TTC549 (cell line): Measurements from ENCODE around the gene GSS.

ENCODE experiments used
- FAIRE-seq: peaks from 2 replicates; lab custom pipeline; 2012; peaks lifted over from hg19 to GRCh38; lab: Jason Lieb, UNC

Gene GSS

DNA sequence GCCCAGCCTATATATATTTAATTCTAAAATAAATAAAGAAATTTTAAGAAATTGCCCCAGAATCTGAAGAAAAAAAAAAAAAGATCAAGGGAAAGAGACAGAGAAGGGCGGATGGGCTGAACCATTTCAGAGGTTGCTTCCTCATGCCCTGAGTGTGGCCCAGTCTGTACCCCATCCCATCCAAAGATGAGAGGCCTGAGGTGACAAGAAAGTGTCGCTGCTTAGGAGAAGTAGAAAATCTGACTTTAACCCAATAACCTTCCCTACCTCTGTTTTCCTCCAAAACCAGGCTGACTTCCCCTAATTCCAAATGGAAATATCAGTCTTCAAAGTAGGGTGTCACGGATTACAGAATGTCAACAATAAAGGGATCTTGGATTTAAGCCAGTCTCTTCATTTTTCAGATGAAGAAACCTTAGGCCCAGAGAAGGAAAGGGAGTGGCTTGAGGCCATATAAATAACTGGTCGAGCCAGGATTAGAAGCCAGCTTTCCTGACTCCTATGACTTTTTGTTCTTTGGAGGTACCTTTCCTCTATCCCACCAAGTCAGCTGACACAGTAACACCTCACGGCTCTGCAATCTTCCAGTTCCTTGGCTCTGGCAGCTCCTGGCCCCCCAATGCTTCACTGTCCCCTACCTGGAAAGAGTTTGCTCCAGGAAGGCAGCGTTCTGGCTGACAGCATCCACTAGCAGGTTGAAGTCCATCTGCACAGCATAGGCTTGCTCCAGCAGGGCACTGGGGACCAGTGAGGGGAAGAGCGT, 10.1 kb downstream of the GSS start:
- no peak for FAIRE-seq

DNA sequence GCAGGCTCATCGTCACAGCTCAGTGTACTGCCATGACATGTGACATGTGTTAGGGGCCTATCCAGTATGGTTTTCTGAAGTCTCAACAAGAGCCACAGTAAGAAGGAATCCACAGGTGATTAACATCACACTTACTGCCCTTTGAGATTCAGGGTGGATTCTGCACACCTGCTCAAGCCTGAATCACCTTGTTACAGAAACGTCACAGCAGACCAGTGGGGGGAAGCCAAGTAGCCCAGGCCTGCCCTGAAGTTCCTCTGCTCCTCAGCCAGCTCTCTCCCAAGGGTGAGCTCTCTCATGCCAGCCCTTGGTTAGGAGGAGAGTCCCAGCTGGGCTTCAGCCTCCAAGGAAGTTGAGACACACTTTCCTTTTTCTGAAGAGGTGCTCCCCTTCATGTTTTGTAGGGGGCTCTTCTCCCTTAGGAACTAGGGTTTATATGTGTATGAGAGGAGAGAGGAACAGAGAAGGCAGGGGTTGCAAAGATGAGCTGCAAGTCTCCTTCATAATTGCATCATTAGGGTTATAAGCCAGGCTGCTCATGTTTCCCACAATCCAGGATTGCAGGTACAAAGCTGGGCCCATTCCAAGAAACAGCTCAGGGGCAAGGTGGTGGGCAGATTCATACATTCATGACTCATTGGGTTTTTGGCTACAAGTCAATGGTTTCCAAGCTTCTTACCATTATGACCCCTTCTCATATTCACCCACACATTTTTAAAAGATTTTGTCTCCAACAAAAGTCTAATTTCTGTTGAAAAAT, 11.6 kb downstream of the GSS start:
- no peak for FAIRE-seq

DNA sequence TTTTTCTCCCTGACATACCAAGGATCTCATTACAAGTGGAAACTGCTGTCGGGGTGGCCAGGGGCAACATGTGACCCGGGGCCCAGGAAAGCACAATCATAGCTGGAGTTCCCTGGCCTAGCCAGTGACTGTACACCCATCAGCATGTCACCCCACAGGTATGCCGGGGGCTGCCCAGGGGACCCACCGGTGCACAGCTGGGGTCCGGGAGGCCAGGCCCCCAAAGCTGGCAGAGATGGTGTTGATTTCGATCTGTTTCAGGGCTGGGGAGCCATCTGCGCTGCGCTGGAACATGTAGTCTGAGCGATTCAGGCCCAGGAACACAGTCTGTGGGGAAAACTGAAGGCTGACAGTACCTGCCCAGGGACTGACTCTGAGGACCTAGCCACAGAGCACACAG, 13.3 kb downstream of the GSS start:
- FAIRE-seq = no peak

DNA sequence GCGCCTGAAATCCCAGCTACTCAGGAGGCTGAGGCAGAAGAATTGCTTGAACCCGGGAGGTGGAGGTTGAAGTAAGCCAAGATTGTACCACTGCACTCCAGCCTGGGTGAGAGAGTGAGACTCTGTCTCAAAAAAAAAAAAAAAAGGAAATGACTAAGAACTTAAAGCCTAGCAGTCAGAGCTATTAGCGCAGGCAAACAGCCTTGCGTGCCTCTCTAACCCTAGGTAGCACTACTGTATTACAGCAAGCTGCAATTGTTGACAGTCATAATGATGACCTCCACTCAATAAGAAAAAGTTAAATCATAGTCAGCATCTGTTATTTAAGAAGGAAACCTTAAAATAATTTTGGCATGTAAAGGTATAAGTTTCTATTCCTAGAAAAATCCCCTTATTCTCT, 14.4 kb downstream of the GSS start:
- no peak for FAIRE-seq

DNA sequence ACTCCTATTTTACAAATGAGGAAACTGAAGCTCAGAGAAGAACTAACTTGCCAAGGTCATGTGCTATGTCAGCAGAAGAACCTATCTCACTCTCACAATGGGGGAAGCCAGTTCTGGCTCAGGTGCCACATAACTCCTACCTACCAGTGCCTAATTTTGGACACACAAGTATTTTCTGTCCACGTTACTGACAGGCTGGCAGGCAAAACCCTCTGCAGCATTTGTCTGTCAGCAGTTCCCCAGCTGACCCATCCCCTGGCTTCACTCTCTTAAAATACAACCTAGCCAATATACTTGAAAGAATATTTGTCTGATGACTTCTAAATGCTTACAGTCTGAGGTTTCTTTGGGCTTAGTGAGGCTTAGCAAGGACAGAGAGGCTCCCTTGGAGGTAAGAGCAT, 15.5 kb downstream of the GSS start:
- FAIRE-seq = no peak

DNA sequence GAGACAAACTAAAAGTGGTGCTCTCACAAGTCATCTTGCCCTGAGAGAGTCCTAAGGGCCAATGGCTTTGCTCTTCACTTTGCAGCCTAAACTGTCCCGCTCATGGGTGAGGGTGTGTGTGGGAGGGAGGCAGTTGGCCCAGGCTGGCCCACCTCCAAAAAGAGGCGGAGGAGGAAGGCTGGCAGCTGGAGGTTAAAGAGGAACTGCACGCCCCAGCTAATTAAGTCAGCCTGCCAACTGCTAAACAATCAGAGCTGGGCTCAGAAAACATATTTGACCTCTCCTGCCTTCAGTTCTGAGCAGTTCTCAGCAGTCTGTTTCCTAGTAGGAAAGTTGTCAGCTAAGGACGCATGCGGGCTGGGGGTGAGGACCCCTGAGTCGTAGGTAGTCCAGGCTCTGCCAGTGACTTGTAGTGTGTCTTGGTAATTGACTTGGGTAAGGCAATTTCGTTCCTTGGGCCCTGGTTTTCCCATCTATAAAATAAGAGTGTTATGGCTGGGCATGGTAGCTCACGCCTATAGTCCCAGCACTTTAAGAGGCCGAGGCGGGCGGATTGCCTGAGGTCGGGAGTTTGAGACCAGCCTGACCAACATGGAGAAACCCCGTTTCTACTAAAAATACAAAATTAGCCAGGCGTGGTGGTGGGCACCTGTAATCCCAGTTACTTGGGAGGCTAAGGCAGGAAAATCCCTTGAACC, 17.0 kb downstream of the GSS start:
- no peak for FAIRE-seq

DNA sequence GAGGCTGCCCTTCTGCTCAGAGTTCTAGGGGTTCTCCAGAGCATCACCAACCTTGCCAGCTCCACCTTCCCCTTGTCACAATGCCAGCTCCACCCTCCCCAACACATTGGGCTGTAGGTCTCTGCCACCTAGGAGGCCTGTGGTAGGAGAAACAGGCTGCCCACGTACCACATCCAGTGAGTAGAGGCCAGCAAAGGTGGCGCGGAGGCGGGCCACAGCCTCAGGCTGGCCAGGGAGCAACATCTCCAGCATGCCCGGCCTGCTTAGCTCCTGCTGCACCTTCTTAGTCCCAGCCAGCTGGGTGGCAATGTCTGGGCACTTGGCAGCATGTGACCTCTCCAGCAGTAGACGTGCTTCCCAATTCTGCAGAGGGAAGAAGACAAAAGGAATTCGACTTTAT, 23.8 kb downstream of the GSS start:
- no peak for FAIRE-seq

DNA sequence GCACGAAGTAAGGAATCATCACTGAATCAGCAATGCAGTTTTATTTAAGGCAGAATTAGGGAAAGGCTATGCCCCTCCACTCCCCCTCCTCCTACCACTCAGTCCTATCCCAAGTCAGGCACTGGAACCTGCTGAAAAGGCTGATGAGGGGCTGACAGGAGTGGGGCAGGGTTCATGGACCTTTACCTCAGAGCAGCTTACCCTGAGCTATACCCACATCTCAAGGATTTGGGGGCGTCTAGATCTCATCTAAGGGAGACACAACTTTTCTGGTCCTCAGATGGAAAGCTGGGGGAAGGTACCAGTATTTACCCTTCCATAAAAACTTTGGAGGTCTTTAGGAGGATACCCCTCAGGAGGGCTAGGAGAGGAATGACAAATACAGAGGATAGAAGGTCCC, 27.2 kb downstream of the GSS start:
- no peak for FAIRE-seq

DNA sequence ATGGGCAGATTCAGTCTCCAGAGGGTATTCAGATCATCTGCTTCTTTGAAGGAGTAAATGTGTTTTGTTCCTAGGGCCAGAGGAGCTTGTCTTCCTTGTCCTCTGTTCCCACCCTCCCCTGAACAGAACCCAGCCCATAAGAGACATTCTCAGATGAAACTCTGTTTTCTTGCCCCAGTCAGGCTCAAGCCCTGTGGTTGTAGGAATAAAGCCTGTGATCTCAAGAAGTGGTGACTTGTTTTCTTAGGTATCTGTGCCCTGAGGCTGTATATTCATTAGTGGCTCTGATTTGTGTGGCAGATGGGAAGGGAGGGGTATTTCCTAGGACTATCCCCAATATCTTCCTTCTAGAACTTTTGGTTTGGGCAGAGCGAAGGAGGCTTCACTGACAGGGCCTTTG, 27.9 kb downstream of the GSS start:
- no peak for FAIRE-seq

DNA sequence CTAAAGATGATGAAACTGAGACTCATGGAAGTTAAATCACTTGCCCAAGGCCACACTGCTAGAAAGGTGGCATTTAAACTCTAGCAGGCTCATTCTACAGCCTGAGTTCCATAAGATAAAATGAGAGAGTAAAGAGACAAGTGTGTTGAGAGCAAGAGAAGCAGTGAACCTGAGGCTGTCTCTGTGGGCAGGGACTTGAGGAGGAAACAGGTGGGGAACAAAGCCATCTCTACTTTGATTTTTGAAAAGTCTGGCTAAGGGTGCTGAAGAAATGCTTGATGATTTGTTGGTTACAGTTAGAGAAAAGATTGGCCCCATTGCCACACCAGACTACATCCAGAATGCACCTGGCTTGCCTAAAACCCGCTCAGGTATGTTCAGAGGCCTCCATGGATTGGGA, 29.0 kb downstream of the GSS start:
- FAIRE-seq = no peak

DNA sequence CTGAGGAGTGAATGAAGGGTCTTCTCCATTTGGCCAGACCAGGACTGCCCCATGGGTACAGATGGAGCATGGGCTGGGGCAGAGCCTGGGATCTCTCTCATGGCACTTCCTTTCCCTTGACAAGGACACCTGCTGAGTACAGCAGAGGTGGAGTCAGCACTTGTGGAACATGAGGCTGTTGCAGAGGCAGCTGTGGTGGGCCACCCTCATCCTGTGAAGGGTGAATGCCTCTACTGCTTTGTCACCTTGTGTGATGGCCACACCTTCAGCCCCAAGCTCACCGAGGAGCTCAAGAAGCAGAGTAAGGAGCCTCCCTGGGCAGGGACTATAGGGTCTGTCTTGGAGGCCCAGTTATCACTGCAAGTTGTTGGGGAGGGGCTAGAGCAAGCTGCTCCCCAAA, 29.6 kb downstream of the GSS start:
- no peak for FAIRE-seq

DNA sequence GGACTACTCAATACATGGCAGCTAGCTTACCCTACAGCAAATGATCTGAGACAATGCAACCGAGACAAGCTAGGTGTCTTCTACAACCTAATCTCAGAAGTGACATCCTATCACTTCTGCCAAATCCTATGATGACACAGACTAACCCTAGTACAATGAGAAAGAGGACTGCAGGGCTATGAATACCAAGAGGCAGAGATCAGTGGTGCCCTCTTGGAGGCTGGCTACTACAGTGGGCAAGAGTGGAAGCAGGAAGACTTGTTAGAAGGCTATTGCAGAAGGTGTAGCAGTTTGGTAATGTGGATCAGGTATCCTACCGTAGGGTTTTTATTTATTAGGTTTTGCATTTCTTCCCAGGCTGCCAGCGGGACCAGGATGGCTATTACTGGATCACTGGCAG, 30.3 kb downstream of the GSS start:
- FAIRE-seq = no peak

DNA sequence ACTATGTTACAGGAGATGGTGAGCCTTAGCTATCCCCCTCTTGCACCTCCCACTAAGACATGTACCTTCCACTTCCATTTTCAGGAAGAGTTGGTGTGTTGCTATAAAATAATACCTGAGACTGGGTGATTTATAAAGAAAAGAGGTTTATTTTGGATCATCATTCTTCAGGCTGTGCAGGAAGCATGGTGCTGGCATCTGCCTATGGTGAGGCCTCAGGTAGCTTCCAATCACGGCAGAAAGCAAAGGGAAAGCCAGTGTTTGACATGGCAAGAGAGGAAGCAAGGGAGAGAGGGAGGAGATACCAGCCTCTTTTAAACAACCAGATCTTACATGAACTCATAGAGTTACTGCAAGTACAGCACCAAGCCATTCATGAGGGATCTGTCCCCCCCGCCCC, 32.2 kb downstream of the GSS start:
- no peak for FAIRE-seq

DNA sequence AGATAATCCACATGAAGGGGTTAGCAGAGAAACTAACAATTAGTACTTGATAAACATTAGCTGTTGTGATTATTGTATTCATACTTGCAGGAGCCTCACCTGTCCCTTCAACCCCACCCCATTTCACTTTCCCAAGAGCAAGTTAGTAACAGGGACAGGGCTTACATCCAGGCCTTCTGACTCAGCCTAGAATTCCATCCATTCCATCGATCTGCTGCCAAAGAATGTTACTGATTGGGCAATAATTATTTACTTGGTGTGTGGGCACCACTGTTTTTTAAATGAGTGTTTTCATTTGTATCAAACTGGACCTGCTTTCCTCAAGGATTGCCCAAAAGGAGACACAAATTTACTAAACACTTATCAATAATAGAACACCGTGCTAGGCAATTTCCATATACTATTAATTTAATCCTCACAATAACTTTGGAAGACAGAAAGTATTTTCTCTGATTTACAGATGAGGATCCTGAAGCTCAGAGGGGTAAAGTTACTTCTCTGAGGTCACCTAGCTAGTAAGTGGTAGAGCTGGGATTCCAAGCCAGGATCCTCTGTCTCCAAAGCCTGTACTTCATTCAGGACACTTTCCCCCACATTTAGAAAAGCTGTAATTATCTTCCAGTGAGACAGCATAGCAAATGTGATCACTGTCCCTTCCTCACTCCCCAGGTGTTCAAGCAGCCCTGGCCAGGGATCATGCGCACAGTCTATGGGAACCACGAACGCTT, 32.8 kb downstream of the GSS start:
- FAIRE-seq = no peak

DNA sequence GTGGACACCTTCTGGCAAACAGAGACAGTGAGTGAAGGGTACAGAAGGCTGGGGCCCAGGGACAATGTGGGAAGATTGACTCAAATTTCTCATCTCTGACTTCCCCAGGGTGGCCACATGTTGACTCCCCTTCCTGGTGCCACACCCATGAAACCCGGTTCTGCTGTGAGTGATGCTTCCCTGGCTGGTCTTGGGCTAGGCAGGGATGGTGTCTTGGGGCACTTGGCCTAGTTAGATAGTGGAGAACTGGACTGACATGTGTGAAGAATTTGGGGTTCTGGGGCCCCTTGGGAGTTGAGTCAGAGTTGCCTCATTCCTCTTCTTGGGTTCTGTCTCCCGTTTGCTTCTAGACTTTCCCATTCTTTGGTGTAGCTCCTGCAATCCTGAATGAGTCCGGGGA, 34.2 kb downstream of the GSS start:
- no peak for FAIRE-seq

DNA sequence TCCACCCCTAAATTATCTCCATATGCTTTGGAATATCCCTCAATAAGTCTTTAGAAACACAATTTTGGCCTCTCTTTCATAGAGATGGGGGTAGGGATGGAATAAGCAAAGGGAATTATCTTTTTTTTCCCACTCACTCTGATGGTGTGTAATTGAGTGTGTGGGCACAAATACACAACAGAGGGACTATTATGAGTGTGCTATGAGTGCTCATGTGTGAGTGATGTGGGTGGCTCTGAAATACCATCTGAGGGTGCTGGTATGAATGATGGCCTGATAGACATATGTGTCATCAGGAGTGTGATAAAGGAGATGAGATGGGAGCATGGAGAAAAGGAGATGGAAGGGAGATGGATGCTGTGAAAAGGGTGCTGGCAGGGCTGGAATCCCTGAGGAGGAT, 35.6 kb downstream of the GSS start:
- FAIRE-seq = no peak

DNA sequence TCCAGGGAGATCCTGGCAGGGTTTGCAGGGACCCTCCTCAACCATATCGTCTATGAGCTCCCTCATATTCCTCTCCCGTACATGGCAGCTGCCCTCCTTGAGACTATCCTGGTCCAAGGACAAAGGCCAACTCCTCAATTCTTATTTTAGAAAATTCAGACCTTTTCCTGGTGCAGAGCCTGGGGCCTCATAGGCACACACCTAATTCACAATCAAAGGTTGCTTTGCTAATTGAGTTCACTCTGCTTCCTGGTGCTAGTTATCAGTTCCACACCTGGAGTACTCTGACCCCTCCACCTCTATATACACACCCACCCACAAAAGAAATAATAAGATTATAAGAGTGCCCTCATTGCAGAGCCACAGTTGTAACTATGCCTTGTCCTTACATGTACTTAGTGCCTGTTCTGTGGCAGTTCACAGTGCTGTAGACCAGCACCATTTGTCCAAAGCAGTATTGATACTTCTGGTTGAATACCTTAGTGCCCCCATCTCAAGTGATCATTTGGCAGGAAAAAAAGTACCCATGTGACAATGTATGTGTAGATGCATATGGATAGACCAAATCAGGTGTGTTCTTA, 38.7 kb downstream of the GSS start:
- FAIRE-seq = no peak

DNA sequence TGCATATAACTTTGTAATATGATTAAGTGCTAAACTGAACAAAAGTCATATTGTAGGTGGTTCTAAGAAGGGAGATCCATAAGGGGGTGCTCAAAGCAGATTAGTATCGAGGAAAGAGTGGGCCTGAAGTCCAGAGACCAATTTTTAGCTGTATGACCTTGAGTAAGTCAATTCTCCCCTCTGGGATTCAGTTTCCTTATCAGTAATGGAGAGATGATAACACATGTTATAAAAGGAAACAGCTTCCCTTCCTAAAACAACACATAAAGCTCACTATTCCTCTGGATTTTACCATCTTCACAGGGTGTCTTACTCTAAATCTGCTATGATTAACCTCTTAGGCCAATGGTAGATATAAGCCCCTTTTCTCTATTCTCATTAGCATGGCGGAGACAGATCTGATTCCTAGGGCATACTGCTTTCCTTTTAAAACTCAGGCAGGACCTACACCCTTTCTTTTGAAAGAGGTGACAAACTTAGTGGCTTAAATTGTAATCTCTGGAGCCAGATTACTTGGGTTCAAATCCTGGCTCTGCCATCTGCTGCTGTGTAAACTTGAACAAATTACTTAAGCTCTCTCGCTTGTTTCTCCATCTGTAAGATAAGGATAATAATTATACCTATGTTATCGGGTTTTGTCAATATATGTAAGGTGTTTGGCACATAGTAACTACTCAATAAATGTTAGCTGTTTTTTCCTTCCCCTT, 39.7 kb downstream of the GSS start:
- no peak for FAIRE-seq

DNA sequence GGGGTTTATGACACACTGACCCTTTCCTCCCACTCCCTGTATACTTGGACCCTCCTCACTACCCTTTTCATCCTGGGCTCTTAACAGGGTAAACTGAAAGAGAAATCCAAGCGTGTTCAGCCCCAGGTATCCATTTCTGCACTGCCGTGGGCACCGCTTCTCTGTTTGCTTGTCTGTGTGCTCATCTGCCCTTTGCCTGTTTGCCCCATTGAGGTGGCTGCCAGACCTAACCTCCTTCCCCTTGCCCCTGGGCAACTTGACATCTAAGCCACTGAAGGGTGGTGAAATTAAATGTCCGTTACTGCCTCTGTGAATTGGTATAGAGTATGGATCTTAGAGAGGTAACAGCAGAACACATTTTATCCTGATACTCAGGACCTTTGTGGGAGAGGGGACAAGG, 40.5 kb downstream of the GSS start:
- no peak for FAIRE-seq

DNA sequence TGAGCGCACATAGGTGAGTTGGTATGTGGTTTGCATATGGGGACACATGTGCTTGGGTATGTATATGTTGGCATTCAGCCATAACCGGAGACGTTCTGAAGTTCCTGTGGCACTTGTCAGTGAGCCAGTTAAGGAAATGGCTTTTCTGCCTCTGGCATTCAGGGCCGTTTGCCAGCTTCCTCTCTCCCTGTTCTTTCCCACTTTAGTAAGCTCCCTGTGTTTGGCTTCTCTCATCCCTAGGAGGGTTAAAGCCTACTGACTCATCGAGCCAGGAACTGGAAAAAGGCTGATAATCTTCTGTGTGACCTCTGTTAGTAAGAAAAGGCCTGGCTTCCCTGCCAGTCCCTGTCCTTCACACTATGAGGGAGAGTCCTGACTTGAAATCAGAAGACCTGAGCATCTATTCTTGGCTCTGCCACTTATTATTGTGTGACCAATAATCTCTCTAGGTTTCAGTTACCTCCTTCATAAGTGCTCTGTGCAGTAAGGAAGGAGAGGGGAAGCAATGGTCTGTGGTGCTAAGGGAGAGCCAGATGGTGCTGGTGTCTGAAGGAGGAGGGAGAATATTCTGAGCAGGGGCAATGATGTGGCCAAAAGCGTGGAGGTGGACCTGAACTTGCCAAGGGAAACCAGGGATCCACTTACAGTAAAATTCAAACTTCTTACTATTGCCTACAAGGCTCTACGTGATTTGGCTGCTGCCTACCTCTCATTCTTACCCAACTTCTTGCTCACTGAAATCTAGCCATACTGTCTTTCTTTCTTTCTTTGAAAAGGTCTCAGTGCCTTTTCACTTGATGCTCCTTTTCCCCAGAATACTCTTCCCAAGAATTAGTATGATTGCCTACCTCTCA, 47.8 kb downstream of the GSS start:
- no peak for FAIRE-seq

DNA sequence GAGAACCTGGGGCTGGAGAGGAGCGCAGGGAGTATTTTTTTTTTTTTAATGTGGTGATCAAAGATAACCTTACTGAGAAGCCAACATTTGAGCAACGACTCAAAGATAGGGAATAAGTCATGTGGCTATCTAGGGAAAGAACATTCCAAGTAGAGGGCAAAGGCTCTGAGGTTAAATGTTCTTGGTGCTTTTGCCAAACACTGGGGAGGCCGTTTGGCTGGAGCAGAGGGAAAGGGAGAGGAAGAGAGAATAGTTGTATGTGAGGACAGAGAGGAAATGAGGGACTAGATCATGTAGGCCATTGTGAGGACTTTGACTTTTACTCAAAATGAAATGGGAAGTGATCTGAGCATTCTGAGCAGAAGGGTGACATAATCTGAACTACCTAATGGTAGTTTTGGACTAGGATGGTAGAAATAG, 51.4 kb downstream of the GSS start:
- no peak for FAIRE-seq
